GM19455 (cell line): ENCODE measurements around the gene DENND1B.

ENCODE experiments used
- ATAC-seq: cut with Tn5 transposase; IDR thresholded peaks from one replicate; pipeline ENCODE4 v1.9.1; 2021; ENCODE audit not compliant: unreplicated experiment

DENND1B gene

GRCh38 chr1:197775282-197776262, at the start of gene DENND1B:
Gene DENND1B (minus strand): TSS chr1:197775480. CDS start chr1:197775155, 325 bp downstream.
- ATAC-seq: peak; percentile 70

GRCh38 chr1:197814306-197814705, 39.0 kb upstream of the DENND1B start:
- no peak for ATAC-seq

GRCh38 chr1:197813741-197814140, 38.5 kb upstream of the DENND1B start:
- ATAC-seq: no peak

- no peak for ATAC-seq
Measured at GRCh38 chr1:197811769-197812168, 36.5 kb upstream of the DENND1B start.

GRCh38 chr1:197810812-197811211, 35.5 kb upstream of the DENND1B start:
- no peak for ATAC-seq

GRCh38 chr1:197808880-197809279, 33.6 kb upstream of the DENND1B start:
- ATAC-seq: no peak

GRCh38 chr1:197807739-197808453, 32.6 kb upstream of the DENND1B start:
- ATAC-seq: no peak

GRCh38 chr1:197807216-197807615, 31.9 kb upstream of the DENND1B start:
- ATAC-seq: peak; percentile 67

GRCh38 chr1:197806718-197807117, 31.4 kb upstream of the DENND1B start:
- peak; percentile 36 for ATAC-seq

GRCh38 chr1:197801684-197802083, 26.4 kb upstream of the DENND1B start:
- ATAC-seq: no peak

GRCh38 chr1:197801111-197801482, 25.8 kb upstream of the DENND1B start:
- no peak for ATAC-seq

- no peak for ATAC-seq
Measured at GRCh38 chr1:197800379-197801110, 25.3 kb upstream of the DENND1B start.

- ATAC-seq: no peak
Measured at GRCh38 chr1:197799271-197799670, 24.0 kb upstream of the DENND1B start.

GRCh38 chr1:197798492-197798891, 23.2 kb upstream of the DENND1B start:
- ATAC-seq: no peak

- no peak for ATAC-seq
Measured at GRCh38 chr1:197797010-197797409, 21.7 kb upstream of the DENND1B start.

GRCh38 chr1:197788741-197789739, 13.8 kb upstream of the DENND1B start:
- no peak for ATAC-seq

- no peak for ATAC-seq
Measured at GRCh38 chr1:197787623-197788536, 12.6 kb upstream of the DENND1B start.

GRCh38 chr1:197787056-197787455, 11.8 kb upstream of the DENND1B start:
- ATAC-seq: no peak

GRCh38 chr1:197786280-197786679, 11.0 kb upstream of the DENND1B start:
- no peak for ATAC-seq
